SK-N-SH (cell line): ENCODE measurements around the gene C13orf46.

Experiments used
- MAX ChIP-seq: IDR thresholded peaks from 2 replicates; pipeline ENCODE4 v1.4.0; 2012; ENCODE audit warnings: low read depth
- MXI1 ChIP-seq: IDR thresholded peaks from 2 replicates; pipeline ENCODE4 v1.6.1; 2012; ENCODE audit warnings: mild to moderate bottlenecking, low read depth, low read length, improper control_type of control experiment
- TF ChIP-seq, protein P1 (sequence below): fragments of 200-600 bp; sonication (generic); IDR thresholded peaks from 2 replicates; pipeline ENCODE4 v1.6.1; 2017; ENCODE audit warnings: antibody characterized with exemption, mild to moderate bottlenecking, moderate library complexity

DNA sequence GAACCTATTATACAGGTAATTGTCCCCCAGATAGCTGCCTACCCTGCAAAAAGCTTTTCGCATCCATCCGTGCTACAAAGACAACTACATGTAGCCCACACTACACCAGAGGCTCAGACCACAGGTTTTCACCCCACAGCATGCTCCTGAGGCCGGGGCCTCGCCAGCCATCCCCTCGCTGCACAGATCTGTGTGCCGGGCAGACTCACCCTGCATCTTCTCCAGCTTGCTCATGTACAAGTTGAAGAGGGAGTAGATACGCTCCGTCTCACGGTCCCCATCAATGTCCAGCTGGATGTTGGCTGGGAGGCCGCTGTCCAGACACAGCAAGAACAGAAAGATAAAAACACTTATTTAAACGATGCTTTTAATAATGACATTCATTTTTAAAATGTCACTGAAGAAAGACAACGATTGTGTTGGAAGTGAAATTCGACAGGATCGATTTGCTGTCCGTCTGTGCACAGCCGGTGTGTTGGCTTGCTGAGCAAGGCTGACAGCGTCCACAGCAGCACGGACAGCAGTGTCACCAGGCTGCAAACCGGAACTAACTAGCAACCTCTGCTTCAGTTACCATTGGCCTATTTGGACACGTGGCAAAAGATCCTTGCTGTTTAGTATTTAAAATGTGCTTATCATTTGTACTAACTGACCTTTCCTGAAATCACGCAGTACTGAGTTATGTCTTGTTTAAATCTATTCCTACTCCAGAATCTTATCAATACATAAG, 18.6 kb upstream of the C13orf46 start:
- TF ChIP-seq MXI1: no peak
- TF ChIP-seq, protein P1, sequence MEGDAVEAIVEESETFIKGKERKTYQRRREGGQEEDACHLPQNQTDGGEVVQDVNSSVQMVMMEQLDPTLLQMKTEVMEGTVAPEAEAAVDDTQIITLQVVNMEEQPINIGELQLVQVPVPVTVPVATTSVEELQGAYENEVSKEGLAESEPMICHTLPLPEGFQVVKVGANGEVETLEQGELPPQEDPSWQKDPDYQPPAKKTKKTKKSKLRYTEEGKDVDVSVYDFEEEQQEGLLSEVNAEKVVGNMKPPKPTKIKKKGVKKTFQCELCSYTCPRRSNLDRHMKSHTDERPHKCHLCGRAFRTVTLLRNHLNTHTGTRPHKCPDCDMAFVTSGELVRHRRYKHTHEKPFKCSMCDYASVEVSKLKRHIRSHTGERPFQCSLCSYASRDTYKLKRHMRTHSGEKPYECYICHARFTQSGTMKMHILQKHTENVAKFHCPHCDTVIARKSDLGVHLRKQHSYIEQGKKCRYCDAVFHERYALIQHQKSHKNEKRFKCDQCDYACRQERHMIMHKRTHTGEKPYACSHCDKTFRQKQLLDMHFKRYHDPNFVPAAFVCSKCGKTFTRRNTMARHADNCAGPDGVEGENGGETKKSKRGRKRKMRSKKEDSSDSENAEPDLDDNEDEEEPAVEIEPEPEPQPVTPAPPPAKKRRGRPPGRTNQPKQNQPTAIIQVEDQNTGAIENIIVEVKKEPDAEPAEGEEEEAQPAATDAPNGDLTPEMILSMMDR: no peak
- no peak for TF ChIP-seq MAX
